ENCODE measurements around the gene TKT.

TKT gene

DNA sequence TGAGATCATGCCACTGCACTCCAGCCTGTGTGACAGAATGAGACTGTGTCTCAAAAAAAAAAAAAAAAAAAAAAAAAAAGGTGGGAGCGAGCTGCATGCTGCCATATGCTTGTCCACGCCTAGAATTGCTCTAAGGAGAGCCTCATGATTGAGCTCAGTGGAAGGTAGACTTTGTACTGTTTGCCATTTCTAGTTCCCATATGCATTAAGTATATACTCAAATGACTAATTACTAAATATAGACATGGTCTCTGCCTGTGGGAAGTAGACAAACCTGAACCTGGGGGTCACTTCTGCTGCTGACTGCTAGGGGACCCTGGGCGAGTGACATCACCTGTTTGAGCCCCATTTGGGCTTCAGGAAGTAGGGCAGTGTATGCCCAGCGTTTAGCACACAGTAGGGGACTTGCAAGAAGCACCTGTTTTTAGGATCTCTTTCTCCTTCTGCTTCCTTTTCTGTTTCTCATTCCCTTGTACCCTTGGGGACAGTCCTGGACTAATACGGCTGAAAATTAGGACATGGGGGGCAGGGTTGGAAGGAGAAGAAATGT lies 67.6 kb downstream of the TKT start:
- no peak for TF ChIP-seq SIN3A (IDR thresholded peaks at IDR 0.05; ENCODE audit: borderline replicate concordance, insufficient read depth, low read length)
- TF ChIP-seq, protein P1, sequence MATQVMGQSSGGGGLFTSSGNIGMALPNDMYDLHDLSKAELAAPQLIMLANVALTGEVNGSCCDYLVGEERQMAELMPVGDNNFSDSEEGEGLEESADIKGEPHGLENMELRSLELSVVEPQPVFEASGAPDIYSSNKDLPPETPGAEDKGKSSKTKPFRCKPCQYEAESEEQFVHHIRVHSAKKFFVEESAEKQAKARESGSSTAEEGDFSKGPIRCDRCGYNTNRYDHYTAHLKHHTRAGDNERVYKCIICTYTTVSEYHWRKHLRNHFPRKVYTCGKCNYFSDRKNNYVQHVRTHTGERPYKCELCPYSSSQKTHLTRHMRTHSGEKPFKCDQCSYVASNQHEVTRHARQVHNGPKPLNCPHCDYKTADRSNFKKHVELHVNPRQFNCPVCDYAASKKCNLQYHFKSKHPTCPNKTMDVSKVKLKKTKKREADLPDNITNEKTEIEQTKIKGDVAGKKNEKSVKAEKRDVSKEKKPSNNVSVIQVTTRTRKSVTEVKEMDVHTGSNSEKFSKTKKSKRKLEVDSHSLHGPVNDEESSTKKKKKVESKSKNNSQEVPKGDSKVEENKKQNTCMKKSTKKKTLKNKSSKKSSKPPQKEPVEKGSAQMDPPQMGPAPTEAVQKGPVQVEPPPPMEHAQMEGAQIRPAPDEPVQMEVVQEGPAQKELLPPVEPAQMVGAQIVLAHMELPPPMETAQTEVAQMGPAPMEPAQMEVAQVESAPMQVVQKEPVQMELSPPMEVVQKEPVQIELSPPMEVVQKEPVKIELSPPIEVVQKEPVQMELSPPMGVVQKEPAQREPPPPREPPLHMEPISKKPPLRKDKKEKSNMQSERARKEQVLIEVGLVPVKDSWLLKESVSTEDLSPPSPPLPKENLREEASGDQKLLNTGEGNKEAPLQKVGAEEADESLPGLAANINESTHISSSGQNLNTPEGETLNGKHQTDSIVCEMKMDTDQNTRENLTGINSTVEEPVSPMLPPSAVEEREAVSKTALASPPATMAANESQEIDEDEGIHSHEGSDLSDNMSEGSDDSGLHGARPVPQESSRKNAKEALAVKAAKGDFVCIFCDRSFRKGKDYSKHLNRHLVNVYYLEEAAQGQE (IDR thresholded peaks at IDR 0.05; ENCODE audit: insufficient read depth in 1 of 2, low read depth in 2 of 2, low read length in 2 of 2): no peak
- no peak for TF ChIP-seq POLR2AphosphoS5 (IDR thresholded peaks at IDR 0.05; ENCODE audit: low read depth, low read length)
- no peak for TF ChIP-seq FOXP2 (optimal IDR thresholded peaks at IDR 0.05; ENCODE audit: borderline replicate concordance, extremely low read depth, extremely low read length, insufficient read depth)
- no peak for TF ChIP-seq TAF1 (IDR thresholded peaks at IDR 0.05; ENCODE audit: borderline replicate concordance, insufficient read depth, low read length)

DNA sequence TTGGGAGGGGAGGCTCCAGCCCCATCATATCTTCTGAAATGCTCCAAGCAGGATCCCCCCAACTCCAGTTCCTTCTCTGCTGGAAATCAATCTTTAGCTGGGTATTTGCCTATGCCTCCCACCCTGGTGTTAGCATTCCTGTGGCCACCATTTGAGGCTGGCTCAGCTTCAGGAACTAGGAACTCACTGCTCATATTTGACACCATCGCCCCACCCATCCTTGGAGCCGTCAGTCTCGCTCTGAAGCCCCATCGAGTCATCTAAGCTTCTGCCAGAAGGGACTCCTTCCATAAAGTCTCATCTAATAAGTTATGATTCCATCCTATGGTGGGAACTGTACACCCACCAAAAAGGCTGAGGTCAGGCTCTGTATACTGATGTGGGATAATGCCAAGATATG lies 68.4 kb downstream of the TKT start:
- TF ChIP-seq POLR2AphosphoS5 (IDR thresholded peaks at IDR 0.05; ENCODE audit: low read depth, low read length) (no peak), SIN3A (IDR thresholded peaks at IDR 0.05; ENCODE audit: borderline replicate concordance, insufficient read depth, low read length) (no peak), FOXP2 (optimal IDR thresholded peaks at IDR 0.05; ENCODE audit: borderline replicate concordance, extremely low read depth, extremely low read length, insufficient read depth) (no peak), TAF1 (IDR thresholded peaks at IDR 0.05; ENCODE audit: borderline replicate concordance, insufficient read depth, low read length) (no peak)
- TF ChIP-seq, protein P1 (IDR thresholded peaks at IDR 0.05; ENCODE audit: insufficient read depth in 1 of 2, low read depth in 2 of 2, low read length in 2 of 2): no peak

DNA sequence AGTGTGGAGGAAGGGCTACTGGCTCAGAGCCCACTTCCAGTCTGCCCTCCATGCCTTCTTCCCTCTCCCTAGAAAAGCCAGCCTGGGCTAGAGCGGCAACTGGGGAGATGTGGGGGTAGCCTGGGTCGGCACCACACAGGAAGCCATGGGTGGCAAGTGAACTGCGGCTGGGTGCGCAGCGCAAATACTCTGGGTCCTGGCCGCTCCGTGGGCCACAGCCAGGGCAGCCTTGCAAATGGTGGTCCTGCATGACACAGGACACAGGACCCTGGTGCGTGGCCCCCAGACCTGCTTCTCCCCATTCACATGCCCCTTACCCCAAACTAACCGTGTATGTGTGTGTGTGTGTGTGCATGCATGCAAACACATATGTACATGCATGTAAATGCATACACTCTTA lies 69.1 kb downstream of the TKT start:
- TF ChIP-seq FOXP2 (optimal IDR thresholded peaks at IDR 0.05; ENCODE audit: borderline replicate concordance, extremely low read depth, extremely low read length, insufficient read depth): no peak
- TF ChIP-seq, protein P1 (IDR thresholded peaks at IDR 0.05; ENCODE audit: insufficient read depth in 1 of 2, low read depth in 2 of 2, low read length in 2 of 2): no peak
- no peak for TF ChIP-seq TAF1 (IDR thresholded peaks at IDR 0.05; ENCODE audit: borderline replicate concordance, insufficient read depth, low read length)
- TF ChIP-seq POLR2AphosphoS5 (IDR thresholded peaks at IDR 0.05; ENCODE audit: low read depth, low read length): no peak
- TF ChIP-seq SIN3A (IDR thresholded peaks at IDR 0.05; ENCODE audit: borderline replicate concordance, insufficient read depth, low read length): no peak

DNA sequence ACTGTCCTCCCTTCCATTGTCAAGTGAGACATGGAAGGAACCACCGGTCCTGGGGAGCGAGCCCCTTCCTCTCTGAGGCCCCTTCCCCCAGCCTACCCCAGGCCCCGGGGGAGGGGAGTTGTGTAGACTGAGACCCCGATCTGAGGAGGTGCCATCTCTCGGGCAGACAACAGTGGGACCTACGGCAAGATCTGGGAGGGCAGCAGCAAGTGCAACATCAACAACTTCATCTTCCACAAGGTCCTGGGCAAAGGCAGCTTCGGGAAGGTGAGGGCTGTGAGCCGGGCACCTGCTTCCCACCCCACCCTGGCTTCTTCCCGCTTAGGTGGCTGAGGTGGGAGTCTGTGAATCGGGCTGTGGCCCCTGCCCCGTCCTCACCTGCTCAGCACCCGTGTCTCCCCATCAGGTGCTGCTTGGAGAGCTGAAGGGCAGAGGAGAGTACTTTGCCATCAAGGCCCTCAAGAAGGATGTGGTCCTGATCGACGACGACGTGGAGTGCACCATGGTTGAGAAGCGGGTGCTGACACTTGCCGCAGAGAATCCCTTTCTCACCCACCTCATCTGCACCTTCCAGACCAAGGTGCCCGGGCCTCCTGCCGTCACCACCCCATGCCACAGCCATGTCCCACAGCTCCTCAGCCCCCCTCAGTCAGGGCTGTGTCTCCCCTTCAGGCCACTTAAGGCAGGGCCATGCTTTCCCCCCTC lies 69.9 kb downstream of the TKT start:
- TF ChIP-seq TAF1 (IDR thresholded peaks at IDR 0.05; ENCODE audit: borderline replicate concordance, insufficient read depth, low read length): no peak

DNA sequence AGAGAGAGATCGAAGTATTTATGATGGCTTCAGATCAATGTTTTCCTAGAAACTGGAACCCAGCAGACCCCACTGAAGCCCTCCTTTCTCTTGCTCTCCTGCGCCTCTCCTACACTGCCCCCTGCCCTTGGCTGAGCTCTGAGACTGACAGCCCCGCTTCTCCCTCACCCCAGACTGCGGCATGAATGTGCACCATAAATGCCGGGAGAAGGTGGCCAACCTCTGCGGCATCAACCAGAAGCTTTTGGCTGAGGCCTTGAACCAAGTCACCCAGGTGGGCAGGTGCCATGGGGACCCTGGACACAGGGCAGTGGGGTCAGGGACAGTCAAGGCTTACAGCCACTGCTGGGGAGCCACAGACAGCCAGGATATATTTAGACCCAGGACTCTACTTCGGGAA lies 71.1 kb downstream of the TKT start:
- TF ChIP-seq TAF1 (IDR thresholded peaks at IDR 0.05; ENCODE audit: borderline replicate concordance, insufficient read depth, low read length): no peak
- no peak for TF ChIP-seq POLR2AphosphoS5 (IDR thresholded peaks at IDR 0.05; ENCODE audit: low read depth, low read length)
- TF ChIP-seq SIN3A (IDR thresholded peaks at IDR 0.05; ENCODE audit: borderline replicate concordance, insufficient read depth, low read length): no peak
- TF ChIP-seq, protein P1 (IDR thresholded peaks at IDR 0.05; ENCODE audit: insufficient read depth in 1 of 2, low read depth in 2 of 2, low read length in 2 of 2): no peak
- no peak for TF ChIP-seq FOXP2 (optimal IDR thresholded peaks at IDR 0.05; ENCODE audit: borderline replicate concordance, extremely low read depth, extremely low read length, insufficient read depth)
